Measurements from ENCODE around the gene MSH4.

MSH4 gene

GRCh38 chr1:75950176-75950575, 153.5 kb downstream of the MSH4 start:
- DNase-seq: no peak

DNA sequence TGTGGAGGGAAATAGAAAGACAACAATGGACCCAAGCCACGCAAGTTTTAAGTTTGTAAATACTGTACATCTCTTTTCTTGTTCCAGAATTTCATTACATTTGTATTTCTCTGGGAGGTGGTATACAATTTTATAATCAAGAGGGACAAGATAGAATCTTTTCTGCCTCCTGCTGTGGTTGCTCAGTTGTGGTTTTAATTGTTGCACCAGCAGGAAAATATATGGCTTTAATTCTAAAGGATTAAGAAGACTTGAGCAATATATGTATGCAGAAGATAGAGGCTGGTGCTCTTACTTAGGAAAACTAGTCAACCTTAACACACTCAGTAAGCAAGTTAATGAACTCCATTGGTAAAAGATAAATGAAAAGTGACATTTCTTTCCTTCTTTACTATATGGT, 155.3 kb downstream of the MSH4 start:
- DNase-seq: no peak

GRCh38 chr1:75953461-75953860, 156.8 kb downstream of the MSH4 start:
- no peak for DNase-seq

DNA sequence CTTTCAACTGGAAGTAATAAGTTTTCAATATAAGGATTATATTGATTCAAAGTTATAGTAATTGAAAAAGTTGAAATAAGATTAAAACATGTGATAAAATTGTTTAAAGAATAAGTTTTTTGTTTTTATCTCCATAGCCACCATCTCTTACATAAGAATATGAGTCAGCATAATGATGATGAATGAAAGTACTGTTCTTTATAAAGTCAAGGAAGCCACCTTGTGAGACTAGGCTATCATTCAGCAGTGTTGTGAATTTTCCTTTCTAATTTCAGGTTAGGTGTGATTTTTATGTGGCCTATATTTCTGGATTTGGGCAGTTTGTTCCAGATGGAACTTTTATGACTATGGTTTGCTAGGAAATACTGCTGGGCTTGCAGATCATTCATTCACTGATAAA, 157.9 kb downstream of the MSH4 start:
- DNase-seq: no peak

All from cerebellar nuclear complex (tissue), 1 donor.